ENCODE results near the gene PLPP2.

- TF ChIP-seq CTCF (conservative IDR thresholded peaks at IDR 0.05 in 1 of 2, IDR thresholded peaks at IDR 0.05 in 1 of 2; ENCODE audit: low read depth in 1 of 2, low read length in 2 of 2) (no peak), EZH2 (IDR thresholded peaks at IDR 0.05; ENCODE audit: low read length, missing control alignments) (no peak)
Observed at GRCh38 chr19:292951-293350, 1.7 kb upstream of the PLPP2 start.

Data from fibroblast of lung (primary cell).